Measurements from ENCODE around the gene NPW.

DNA sequence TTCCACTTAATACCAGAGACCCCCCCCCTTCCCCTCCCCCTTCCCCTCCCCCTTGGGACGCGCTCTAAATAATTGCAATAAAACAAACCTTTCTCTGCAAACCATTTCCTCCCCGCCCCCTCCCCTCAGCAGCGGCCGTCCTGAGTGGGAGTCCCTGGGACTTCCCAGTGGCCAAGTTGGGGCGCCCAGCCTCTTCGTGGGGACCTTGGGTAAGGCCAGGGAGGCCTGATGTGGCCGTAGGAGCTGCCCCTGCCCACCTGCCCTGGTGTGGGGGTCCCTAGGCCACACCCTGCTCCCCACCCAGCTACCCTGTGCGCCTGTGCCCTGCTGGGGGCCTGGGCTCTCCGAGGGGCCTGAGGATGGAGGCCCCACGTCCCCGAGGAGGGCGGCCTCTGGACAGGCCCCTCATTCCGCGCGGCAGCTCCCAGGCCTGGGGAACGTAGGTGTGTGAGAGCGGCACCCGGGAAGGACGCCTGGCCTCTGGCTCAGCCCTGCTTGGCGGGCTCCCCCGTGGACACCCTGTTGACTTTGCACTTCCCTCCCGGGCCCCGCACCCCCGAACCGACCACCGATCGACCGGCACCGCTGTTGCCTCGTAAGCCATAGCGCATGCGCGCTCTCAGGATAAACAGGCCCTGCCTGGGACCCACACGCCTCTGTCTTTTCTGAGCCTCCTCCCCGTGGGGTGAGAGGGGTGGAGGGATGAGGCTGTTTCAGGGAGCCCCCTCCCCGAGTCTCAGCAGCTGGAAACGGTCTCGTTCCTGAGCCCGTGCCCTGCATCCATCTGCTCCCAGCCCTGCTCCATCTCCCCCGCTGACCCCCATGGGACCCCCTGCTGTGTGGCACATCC, 19.0 kb downstream of the NPW start:
- TF ChIP-seq POLR2A (IDR thresholded peaks at IDR 0.05; ENCODE audit: low read depth, low read length) (no peak), POLR2AphosphoS5 (IDR thresholded peaks at IDR 0.05; ENCODE audit: low read depth, low read length) (no peak)
